Caki2 (cell line): ENCODE results near the gene PDE4D. TPM values are rescaled to one million over a fixed set of nuclear protein-coding genes. Genes with fewer than 3 reads are reported as not detected.
"Not testable (repeated sequence)": the region's sequence is repeated elsewhere in the genome, so short reads cannot be mapped to it uniquely, and the experiment has no call there.

Experiments
- DNase-seq: peaks from one replicate; pipeline ENCODE4 v3.0.0-alpha.2; 2015; ENCODE audit warnings: low read depth
- in situ Hi-C: cut with HindIII; loops from 2 replicates; pipeline ENCODE4 v1.10.0; 2016; ENCODE audit warnings: low sequenced_read_pairs, low pct_unique_long_range_greater_than_20kb, mixed read lengths
- total RNA-seq: library from RNA; depleted of rRNA; stranded (reverse); fragments of >200 nt; shearing (Covaris generic); gene quantifications from 2 replicates; pipeline ENCODE4 v1.2.3, GENCODE V29; 2014; ENCODE audit warnings: low replicate concordance

Gene PDE4D
- total RNA-seq, 1 experiment from 2014 or later: 19.4 TPM

DNA sequence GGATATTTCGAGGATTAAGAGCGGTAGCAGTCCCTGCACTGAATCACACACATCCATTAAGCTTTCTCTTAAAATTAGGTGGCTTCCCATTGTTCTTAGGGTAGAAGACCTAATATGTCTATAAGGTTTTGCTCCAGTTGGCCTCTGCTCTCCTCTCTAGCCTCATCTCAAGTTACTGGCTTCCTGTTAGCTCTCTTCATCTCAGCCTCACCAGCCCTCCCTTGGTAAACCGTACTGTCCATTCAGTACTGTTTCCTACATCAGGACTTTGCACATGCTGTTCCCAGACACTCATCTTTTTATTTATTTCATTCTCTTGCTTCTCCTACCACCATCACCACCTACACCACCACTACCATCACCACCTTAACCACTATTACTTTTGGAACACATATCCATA lies 428.6 kb downstream of the PDE4D start:
- DNase-seq: no peak
- in situ Hi-C loops: no loop called here

DNA sequence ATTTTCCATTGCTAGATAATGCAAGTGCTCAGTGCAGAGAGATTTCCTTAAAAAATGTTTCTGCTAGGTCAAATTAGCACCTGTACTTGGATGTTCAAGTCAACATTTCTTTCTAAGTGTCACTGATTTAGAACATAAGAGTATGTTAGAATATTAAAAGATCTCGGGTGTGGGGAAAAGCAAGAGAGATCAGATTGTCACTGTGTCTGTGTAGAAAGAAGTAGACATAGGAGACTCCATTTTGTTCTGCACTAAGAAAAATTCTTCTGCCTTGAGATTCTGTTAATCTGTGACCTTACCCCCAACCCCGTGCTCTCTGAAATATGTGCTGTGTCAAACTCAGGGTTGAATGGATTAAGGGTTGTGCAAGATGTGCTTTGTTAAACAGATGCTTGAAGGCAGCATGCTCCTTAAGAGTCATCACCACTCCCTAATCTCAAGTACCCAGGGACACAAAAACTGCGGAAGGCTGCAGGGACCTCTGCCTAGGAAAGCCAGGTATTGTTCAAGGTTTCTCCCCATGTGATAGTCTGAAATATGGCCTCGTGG lies 429.8 kb downstream of the PDE4D start:
- in situ Hi-C loops, DNase-seq: not testable (repeated sequence)

DNA sequence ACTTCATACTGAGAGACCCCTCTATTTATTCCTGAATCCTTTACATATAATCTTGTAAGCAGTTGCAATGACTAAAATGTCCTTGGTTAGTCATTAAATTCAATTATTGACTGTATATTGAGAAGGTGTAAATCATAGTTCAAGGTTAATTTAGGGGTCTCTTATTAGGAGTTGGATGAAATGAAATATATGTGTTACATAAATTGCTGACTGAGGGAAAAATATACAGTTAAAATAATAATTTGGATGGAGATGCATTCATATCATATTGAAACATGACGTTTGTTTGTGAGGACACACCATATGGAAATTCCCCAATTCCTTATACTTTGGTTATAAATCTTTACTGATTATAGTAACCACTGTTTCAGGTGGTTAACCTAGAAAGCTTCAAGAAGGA lies 430.6 kb downstream of the PDE4D start:
- in situ Hi-C loops: no loop called here
- no peak for DNase-seq

DNA sequence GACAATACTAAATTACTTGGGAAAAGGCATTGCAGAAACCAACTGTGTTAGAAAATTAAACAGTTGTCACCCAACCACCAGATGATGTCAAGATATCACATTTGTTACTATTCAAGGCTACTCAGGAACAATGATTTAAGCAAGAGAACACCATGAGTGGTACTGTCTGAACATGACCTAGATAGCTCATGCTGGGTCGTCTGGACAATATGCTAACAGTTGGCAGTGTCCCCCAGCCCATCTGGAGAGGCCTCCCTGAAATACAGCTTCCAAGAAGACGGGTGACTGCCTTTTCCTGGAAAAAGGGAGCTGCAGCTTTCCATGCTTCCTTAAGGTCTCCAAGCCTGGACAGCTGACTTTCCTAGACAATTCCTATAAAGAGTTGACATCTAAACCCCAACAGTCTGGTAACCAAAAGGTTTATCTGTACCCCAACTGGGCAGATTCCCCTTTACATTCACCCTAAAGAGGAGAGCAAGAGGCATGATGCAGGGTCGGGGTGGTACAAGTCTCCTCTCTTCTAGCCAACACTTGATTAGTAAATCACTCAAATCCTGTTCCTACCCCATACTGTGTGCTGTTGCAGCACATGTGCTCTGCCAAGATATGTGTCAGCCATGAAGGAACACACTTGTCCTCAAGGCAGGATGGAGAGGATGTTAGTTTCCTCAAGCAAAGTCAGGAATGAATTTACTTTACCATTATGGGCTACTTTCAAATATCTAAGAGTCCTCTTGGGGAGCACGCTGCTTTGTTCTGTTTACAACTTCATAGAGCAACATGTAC lies 433.0 kb downstream of the PDE4D start:
- in situ Hi-C loops: no loop called here
- no peak for DNase-seq

DNA sequence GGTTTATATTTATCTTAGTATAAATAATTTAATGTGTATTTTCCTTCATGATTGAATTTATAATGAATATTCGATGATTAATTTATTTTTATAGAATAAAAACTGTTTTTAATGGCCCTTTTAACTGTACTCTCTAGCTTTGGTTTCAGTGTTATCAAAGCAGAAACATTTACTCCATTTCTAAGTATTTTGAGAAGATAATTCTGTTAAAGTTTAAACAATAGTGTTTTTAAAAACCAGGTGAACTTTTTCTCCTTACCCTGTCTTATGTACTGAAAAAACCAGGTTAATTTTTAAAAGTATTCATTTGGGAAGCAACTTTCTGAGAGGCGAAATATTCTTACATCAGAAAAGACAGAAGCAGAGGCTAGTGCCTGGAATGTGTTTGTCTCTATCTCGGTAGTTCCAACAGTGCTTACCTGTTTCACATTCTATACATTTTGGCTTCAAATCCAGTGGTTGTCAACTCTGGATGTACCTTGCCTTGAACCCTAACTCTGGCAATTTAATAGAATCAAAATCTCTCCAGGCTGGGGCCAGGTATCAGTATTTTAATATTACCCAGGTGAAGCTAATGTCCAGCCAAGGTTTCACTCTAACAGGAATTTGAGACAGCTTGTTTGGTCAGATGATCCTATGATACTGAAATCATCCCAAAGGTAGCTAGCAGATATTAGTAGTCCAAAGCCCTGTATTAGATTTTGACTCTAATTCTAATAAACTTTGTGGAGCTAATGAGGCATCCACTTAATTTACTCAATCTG lies 434.4 kb downstream of the PDE4D start:
- no peak for DNase-seq
- in situ Hi-C loops: no loop called here

DNA sequence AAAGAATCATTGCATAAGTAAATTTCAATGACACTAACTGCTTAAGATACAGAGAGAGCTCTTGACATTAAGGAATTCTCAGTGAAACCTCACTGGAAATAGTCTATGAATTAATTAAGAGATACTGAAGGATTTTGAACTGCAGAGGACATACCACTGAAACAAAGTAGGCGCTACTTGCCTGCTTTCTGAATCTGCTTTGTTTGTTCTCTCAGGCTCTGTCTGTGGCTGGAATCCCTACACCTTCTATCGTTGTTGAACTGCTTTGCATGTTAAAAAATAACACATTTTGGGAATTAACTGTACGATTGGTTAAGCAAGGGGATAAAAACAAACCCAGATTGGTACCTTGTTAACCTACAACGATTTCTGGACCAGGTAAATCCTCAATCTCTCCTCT lies 435.2 kb downstream of the PDE4D start:
- no peak for DNase-seq
- in situ Hi-C loops: no loop called here

DNA sequence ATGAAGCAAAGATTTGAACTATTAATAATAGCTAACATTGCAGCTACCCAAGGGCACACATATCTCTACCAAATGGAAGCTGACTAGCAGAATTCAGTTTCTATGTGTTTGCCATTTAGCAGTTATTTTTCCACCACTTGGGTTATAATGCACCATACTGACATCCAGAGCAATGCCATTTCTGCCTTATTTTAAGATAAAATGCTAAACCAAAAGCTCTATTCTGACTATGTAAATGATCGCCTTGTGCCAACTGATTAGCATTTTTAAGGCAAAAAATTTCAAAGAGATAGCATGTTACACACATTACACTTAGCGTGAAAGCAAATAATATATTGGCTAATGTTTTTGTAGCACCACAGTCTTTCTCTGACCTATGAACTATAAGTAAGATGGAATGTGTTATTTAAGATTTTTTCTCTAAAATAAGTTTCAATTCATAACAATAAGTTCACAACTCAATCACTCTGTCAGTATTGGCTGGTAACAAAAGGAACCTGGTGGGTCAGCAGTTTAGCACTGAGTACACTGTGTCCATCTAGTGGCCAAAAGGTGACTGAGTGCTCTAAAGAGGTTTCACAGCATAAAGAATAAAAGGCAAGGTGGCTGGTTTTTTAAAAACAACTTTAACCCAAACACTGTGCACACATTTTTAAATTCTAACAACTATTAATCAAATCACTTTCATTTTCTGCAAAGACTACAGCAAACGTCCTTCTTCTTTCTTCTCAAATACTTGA lies 443.5 kb downstream of the PDE4D start:
- in situ Hi-C loops: no loop called here
- no peak for DNase-seq

DNA sequence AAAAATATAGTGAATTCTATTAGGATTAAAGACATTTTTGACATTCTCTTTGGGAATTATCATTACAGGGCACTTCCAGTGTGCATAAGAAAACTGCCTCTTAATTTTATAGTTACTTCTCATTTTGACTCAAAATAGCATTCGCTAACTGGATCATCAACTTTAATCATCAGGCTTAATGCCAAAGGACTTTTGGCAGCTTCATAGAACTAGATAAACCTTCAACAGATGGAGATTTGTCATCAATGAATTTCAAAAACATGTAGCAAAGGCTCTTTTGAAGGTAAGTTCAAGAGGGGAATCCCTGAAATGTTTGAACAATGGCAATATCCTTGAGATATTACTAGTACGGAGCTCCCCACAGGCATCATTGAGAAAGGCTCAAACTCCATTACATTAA lies 447.2 kb downstream of the PDE4D start:
- in situ Hi-C loops: no loop called here
- no peak for DNase-seq

DNA sequence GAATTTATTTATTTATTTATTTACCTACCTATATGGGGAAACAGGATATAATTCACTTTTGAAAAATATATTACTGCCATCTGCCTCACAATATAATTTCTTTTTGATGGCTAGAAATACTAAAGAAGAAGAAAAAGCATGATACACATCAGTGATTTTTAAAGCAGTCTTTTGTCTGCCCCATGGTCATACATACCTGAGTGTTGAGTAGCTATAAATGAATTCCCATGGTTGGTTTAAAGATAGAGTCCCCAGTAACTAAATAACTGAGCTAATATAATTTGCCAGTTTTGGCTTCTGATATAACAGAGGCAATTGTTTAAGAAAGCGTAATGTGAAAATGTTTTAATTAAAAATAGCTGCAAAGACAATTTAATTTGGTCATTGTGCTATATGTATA lies 447.8 kb downstream of the PDE4D start:
- in situ Hi-C loops: no loop called here
- no peak for DNase-seq

DNA sequence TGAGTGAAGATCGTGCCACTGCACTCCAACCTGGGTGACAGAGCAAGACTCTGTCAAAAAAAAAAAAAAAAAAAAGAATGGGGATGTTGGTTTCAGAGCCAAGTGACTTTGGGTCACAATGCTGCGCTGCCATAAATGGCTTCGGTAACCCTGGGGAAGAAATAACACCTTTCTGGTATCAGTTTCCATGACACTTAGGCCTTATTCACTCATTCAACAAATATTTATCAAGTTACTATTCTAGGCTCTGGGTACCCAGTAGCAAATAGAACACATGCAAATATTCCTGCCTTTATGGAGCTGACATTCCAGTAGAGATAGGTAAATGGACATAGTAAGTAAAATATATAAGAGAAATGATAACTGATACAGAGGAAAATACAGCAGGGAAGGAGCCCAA lies 454.2 kb downstream of the PDE4D start:
- DNase-seq: no peak
- in situ Hi-C loops: no loop called here

DNA sequence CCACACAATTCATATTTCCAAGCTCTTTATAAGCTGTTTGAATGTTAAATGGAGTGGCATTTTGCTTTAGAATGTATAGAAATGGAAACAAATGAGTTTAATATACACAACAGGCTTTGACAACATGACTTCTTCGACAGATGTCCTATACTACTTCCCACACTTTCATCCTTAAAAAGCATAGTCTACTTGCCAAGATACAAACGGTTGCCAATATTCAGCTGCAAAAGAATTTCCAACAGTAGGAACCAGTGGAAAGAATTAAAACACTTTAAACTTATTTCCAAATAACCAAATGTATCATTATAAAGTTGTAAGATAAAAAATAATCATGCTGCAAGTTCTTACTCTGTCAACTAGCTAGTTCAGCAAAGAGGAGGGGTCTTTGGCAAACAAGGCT lies 456.4 kb downstream of the PDE4D start:
- DNase-seq: no peak
- in situ Hi-C loops: no loop called here

DNA sequence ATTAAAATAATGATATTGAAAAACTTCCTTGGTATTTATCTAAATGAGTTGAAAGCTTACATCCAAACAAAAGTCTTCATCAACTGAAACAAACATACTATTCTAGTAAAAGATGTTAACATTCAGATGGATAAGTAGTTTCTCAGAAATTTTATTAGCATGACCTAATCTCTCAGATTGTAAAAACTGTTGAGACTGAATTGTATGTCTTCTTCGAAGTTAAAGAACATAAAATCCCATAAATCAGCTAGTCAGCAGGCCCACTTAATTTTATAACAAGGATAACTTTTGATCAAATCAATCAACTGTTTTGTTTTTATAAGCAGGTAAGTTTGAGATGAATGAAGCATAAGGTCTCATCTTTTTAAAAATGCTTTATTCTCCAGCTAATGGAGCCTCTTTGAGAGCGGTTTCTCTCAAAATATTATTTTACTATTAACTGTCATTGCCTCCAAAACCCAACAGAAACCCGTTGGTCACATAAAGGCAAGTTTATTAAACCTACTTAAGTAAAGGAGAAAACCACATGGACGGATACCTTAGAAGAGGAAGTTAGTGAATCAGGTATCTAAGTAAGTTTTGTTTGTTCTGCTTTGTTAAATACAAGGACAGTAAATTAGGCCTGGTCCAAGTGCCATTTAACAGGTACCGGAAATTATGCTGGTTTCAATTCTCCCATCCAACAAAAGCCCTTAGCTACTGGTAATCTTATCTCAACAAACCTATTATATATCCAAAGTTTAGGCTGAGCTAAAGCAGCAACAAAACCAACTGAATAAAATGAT lies 457.0 kb downstream of the PDE4D start:
- no peak for DNase-seq
- in situ Hi-C loops: no loop called here

DNA sequence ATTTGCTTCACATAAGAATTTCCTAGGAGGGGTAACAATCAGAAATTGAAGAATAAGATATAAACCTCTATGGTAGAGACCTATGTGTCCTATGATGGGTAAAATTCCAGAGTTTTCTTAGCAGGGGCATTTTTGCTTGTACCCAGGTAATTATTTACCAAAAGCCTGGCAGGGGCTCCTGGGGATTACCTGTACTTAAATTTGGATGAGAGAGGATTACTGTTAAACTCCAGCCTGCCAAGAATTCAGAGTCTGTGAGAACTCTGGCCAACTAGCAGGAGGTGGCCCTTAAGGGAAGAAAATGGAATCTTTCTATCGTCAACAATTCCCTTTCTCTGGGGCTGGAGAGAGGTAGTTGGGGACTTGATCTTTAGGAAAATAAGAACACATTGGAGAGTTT lies 460.4 kb downstream of the PDE4D start:
- in situ Hi-C loops: no loop called here

DNA sequence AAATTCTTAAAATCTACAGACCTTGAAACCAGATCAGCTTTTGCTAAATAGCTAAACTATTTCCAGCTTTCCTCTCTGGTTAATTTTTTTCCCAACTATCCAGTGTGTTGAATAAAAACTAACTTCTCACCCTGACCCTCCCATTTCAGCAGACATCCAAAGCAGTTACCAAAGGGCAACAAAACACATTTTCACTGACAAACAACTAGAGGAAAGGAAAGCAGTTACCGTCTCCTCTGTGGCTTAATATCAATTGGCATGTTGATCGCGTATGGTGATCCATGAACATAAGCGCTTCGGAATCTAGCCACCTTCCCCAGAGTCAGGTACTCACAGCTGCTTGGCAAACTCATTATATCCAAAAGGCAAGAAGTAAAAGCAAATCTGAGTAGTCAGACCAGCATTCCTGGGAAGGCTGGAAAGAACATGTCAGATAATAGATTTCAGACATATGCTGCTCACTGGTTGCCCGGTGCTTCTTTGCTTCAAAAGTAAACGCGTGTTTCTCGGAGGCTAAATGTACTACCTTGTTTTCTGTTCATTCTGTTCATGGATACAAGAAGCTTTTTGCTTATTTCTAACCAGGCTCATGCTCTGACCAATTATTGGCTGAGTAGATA lies 463.4 kb downstream of the PDE4D start:
- in situ Hi-C loops: no loop called here
- DNase-seq: peak; percentile 19

More for the DNA sequence above, 460.4 kb downstream of the PDE4D start:
- DNase-seq: no peak

DNA sequence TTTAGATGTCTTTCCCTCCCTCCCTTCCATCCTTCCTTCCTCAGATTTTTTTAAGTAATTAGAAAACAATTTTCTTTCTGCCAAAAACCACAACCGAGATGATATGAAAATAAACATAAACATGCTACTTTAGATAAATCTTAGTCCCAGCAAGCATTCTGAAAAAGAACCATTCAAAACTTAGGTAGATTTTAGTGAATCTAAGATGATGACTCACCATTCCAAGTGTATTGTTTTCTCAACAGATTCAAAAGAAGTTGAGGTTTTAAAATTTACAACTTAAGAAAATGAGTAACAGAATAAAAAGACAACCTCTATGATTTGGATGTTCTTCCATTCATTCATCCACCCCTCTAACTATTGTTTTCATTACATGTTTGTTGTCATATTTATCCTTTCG lies 465.1 kb downstream of the PDE4D start:
- no peak for DNase-seq
- in situ Hi-C loops: no loop called here

DNA sequence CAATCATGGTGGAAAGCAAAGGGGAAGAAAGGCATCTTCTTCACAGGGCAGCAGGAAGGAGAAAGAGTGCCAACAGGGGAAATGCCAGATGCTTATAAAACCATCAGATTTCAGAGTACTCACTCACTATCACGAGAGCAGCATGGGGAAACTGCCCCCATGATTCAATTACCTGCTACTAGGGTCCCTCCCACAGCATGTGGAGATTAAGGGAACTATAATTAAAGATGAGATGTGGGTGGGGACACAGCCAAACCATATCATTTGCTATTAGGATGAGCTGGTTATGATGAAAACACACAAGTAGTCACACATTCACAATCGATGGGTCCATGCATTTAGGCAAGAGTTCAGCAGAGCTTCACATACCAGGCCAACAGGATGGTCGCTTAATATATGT lies 469.0 kb downstream of the PDE4D start:
- DNase-seq: no peak
- in situ Hi-C loops: no loop called here

DNA sequence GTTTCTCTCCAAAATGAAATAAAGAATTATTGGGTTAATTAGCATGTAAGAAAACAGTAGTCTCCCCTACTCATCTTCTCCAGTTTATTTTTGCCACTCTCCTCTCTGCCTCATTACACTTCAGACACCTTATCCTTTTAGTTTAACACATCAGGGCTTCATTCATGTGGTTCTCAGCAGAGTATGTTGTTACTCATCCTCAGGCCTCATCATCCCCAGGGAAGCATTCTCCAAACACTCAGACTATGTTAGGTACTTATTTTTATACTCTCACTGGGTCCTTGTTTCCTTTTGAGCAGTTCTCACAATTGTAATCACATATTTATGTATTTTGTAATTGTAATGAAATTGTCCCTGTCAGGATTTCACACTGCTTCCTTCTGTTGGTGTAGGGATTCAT lies 470.5 kb downstream of the PDE4D start:
- DNase-seq: peak; percentile 15
- in situ Hi-C loops: no loop called here
